H1 (cell line): ENCODE data around the gene RGP1. TPM values are rescaled to one million over a fixed set of nuclear protein-coding genes. Genes with fewer than 3 reads are reported as not detected.

ENCODE experiments used
- POLR2AphosphoS5 ChIP-seq: IDR thresholded peaks from 2 replicates; pipeline ENCODE4 v1.6.1; 2011; ENCODE audit warnings: low read depth, low read length
- TCF12 ChIP-seq: IDR thresholded peaks from 2 replicates; pipeline ENCODE4 v1.6.1; 2011; ENCODE audit warnings: low read depth, mild to moderate bottlenecking, low read length
- polyA plus RNA-seq, 7 experiments: library from polyadenylated mRNA; depleted of rRNA in 3 of 7; stranded (reverse) in 5 of 7; unstranded in 2 of 7; fragments of >200 nt in 5 of 7; fragments of 200-250 nt in 2 of 7; gene quantifications; 1 replicate in 5 of 7; 2 replicates in 1 of 7; 4 replicates in 1 of 7; pipeline versions ENCODE4 v1.2.1 to v1.2.3, GENCODE V29; 2011 to 2013; ENCODE audit warnings: missing spikeins in 2 of 7, mixed read lengths in 2 of 7
- total RNA-seq: library from RNA; stranded (reverse); fragmentation: NEBNext Ultra II Directional; extraction: Animal tissue kit (Norgen Biotek cat#: 25700); gene quantifications from 2 replicates; pipeline ENCODE4 v1.2.1, GENCODE V29; 2021

RGP1 gene
- total and polyA plus RNA-seq, 2 of the 8 experiments (the other 6 are each of a cell fraction or from before 2014, with no cell fraction given) = 11.8 to 22.7 TPM

DNA sequence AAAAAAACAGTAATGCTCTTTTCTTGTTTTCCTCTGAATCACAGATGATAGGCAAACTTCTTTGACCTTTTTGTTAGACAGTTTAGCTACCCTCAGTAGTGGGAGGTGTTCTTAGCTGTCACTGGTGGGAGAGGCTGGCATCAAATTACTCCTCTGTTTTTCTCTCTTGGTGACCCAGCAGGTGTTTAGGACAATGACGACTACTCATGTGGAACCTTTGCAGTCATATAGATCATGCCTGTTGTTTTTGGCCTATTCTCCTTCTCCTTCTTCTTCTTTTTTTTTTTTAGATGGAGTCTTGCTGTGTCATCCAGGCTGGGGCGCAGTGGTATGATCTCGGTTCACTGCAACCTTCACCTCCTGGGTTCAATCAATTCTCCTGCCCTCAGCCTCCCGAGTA, 26.9 kb downstream of the RGP1 start (continued):
- TF ChIP-seq TCF12 (no peak), POLR2AphosphoS5 (no peak)
